ENCODE measurements around the gene RORB.

GRCh38 chr9:74562611-74563010, 65.5 kb downstream of the RORB start:
- no peak for TF ChIP-seq CTCF (IDR thresholded peaks at IDR 0.05)
- TF ChIP-seq POLR2AphosphoS5 (IDR thresholded peaks at IDR 0.05; ENCODE audit: low read depth, low read length) = no peak
- no peak for TF ChIP-seq SIN3A (IDR thresholded peaks at IDR 0.05; ENCODE audit: borderline replicate concordance, insufficient read depth, low read depth, low read length)
- no peak for TF ChIP-seq REST (IDR thresholded peaks at IDR 0.05; ENCODE audit: insufficient read depth in 1 of 2, low read depth in 2 of 2, low read length in 1 of 2)
- TF ChIP-seq TCF7L2 (IDR thresholded peaks at IDR 0.05; ENCODE audit: low read depth, low read length) = no peak

Data from Panc1 (cell line).